Heart right ventricle (tissue), 16 donors: ENCODE data around the gene CAMK2G. TPM values are rescaled to one million over a fixed set of nuclear protein-coding genes. Genes with fewer than 3 reads are reported as not detected.
A peak's percentile ranks its signal among the peaks of the same experiment; 100 is the strongest.

ENCODE experiments used
- ATAC-seq, 8 donors: fragments of 200-7000 bp; cut with Tn5 transposase; one replicate each; pipeline ENCODE4 v1.9.1; 2020; ENCODE audit warnings: mild to moderate bottlenecking in 8 of 8, moderate library complexity in 8 of 8, moderate number of reproducible peaks in 1 of 8
- DNase-seq, 2 donors: peaks; one replicate each; pipeline ENCODE4 v3.0.0-alpha.2; 2020
- H3K27ac ChIP-seq, 10 donors: fragments of 200-600 bp; sonication (generic) in 2 of 10; one replicate each; pipeline versions ENCODE4 v1.5.0 to v1.8.0; 2020 to 2022; ENCODE audit warnings: mild to moderate bottlenecking in 3 of 10
- H3K27me3 ChIP-seq, 7 donors: fragments of 200-600 bp; one replicate each; pipeline ENCODE4 v1.8.0; 2021 to 2022; ENCODE audit warnings: mild to moderate bottlenecking in 2 of 7
- H3K36me3 ChIP-seq, 9 donors: fragments of 200-600 bp; sonication (generic) in 1 of 9; one replicate each; pipeline versions ENCODE4 v1.5.0 to v1.8.0; 2020 to 2022; ENCODE audit warnings: mild to moderate bottlenecking in 2 of 9
- H3K4me1 ChIP-seq, 9 donors: fragments of 200-600 bp; sonication (generic) in 1 of 9; one replicate each; pipeline versions ENCODE4 v1.5.0 to v1.8.0; 2020 to 2022; ENCODE audit warnings: mild to moderate bottlenecking in 4 of 9
- H3K4me3 ChIP-seq, 10 donors: fragments of 200-600 bp; sonication (generic) in 2 of 10; one replicate each; pipeline versions ENCODE4 v1.5.0 to v1.8.0; 2020 to 2022; ENCODE audit warnings: mild to moderate bottlenecking in 7 of 10, moderate library complexity in 2 of 10
- H3K9me3 ChIP-seq, 11 donors: fragments of 200-600 bp in 10 of 11; sonication (generic) in 2 of 11; one replicate each; pipeline versions ENCODE4 v1.5.0 to v1.8.0; 2013 to 2022; ENCODE audit warnings: mild to moderate bottlenecking in 2 of 11, control low read depth in 1 of 11, moderate library complexity in 1 of 11
- WGBS, 2 donors: extraction: QIAGEN DNeasy Blood & Tissue Kit; methylation state at CpG; one replicate each; pipeline ENCODE4 v1.1.7; 2013; ENCODE audit warnings: inconsistent platforms in 1 of 2; 5-methylcytosine and 5-hydroxymethylcytosine counted together
- intact Hi-C, 10 donors: fragments of 100-400 bp; cut with DNase I; formaldehyde crosslinking; loops; one replicate each; pipeline versions ENCODE4 v1.11.1 to v1.14.2; 2022
- polyA plus RNA-seq, 2 donors: library from polyadenylated mRNA; stranded (reverse); fragments of 200-250 nt; gene quantifications; one replicate each; pipeline ENCODE4 v1.2.3, GENCODE V29; 2013
- total RNA-seq, 10 donors: library from RNA; stranded (reverse); fragmentation: NEBNext Ultra II Directional in 3 of 10; extraction: Animal tissue kit (Norgen Biotek cat#: 25700) in 3 of 10; gene quantifications; one replicate each; pipeline versions ENCODE4 v1.2.1 to v1.2.4, GENCODE V29; 2021 to 2023
- TF ChIP-seq, protein P1 (sequence below), 9 donors: fragments of 200-600 bp; sonication (generic) in 2 of 9; IDR thresholded peaks; one replicate each; pipeline versions ENCODE4 v1.5.0 to v1.8.0; 2021 to 2022; ENCODE audit warnings: antibody characterized with exemption in 9 of 9, mild to moderate bottlenecking in 5 of 9, moderate library complexity in 1 of 9
- donor health status: Arrhythmogenic right ventricular cardiomyopathy.
- donor health status: ischemic (EF 13 %, LVEDD 7.1; RV severe dilation, severe dysfunction).
- donor health status: healthy with polysubstance abuse.
- donor health status: DM: no; HTN: yes; CAD: no.
- donor health status: DM: no; HTN: no; CAD: no.
- donor health status: ischemic (EF 25% LVEDD 6.9; RV normal size, moderate dysfunction).
- donor health status: ischemic (EF 25% LVEDD 5.7; RV mildly dilated, moderate dysfunction).
- donor health status: healthy.
- donor health status: DM: yes; HTN: yes; CAD: no.
- donor health status: Ischemic cardiomyopathy.
- donor health status: ischemic (EF 35%, LVEDD 5.7; RV mildly dilated, moderate dysfunction).
- donor health status: nonischemic (EF 11% LVEDD 7.7; RV severe dilation, severe dysfunction).
- donor health status: DM: yes; HTN: yes; CAD: no.
- donor health status: PGD.
- donor health status: ischemic (EF 29% LVEDD 5.4; RV normal size, mild dysfunction).
- donor health status: nonischemic (EF 23%, LVEDD 6.1; RV moderate dilation, normal function).

CAMK2G gene
- total and polyA plus RNA-seq, 12 donors, result 8.5 to 16.7 (median 11.8) TPM

DNA sequence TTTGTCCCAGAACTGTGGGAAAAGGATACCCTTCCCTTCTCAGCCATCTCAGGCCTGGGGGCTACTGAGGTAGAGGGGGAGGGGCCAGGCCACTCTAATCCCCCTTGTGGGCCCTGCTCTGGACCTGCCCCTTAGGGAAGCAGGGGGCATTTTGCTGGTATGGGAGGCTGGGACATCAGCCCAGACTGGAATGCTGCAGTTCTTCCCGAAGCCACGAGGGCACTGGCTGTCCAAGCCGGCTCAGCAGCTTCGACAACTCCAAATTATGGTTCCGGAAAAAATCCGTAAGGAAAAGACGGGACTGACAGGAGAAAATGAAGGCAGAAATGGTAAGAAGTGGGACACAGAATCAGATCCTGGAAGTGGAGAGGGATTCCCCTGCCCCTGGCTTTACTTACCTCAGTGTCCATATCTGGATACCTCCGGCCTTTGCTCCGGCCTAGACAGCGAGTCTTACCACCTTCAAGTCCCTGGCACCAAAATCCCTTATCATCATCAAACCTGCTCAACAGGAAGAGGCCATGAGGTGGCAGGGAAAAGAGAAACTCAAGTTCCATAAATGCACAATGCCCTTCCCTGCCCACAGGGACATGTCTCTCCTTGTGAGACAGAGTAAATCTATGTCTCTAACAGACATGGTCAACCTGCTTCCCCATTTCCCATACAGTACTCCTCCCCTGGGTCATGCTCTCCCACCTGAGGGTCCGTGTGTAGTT lies 71.9 kb downstream of the CAMK2G start:
- TF ChIP-seq, protein P1, sequence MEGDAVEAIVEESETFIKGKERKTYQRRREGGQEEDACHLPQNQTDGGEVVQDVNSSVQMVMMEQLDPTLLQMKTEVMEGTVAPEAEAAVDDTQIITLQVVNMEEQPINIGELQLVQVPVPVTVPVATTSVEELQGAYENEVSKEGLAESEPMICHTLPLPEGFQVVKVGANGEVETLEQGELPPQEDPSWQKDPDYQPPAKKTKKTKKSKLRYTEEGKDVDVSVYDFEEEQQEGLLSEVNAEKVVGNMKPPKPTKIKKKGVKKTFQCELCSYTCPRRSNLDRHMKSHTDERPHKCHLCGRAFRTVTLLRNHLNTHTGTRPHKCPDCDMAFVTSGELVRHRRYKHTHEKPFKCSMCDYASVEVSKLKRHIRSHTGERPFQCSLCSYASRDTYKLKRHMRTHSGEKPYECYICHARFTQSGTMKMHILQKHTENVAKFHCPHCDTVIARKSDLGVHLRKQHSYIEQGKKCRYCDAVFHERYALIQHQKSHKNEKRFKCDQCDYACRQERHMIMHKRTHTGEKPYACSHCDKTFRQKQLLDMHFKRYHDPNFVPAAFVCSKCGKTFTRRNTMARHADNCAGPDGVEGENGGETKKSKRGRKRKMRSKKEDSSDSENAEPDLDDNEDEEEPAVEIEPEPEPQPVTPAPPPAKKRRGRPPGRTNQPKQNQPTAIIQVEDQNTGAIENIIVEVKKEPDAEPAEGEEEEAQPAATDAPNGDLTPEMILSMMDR (IDR thresholded peaks at IDR 0.05), result no peak
- Histone ChIP-seq H3K9me3 (no peaks in the 10 kb centered on the region), H3K27ac (no peak overlapping the region), H3K4me1 (peaks cover 0 to 12% (median 7%) of the 10 kb centered on the region in 9 donors), H3K27me3 (no peaks in the 10 kb centered on the region), H3K36me3 (peaks cover 0 to 100% (median 80%) of the 10 kb centered on the region in 9 donors), H3K4me3 (no peak overlapping the region)
- intact Hi-C loops, result no loop called here
- DNase-seq, result no peak
- no peak for ATAC-seq
- WGBS, 2 donors, result 85 to 89% methylated on average over 11 of the region's 11 CpGs

DNA sequence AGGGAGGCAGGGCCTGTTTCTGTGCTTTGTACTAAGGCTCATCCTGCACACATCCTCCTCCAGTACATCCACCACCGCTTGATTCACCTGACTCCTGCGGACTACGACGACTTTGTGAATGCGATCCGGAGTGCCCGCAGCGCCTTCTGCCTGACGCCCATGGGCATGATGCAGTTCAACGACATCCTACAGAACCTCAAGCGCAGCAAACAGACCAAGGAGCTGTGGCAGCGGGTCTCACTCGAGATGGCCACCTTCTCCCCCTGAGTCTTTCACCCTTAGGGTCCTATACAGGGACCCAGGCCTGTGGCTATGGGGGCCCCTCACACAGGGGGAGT lies 73.1 kb downstream of the CAMK2G start:
- WGBS, 2 donors, result 93 to 97% methylated on average over 13 of the region's 13 CpGs
- DNase-seq, result no peak
- peak in 1 of 8 donors; percentile 4 for ATAC-seq
- no peak overlapping the region for H3K27ac ChIP-seq
- no peaks in the 10 kb centered on the region for H3K9me3 ChIP-seq
- no peaks in the 10 kb centered on the region for H3K4me1 ChIP-seq
- intact Hi-C loops, result no loop called here
- peaks cover 0 to 100% (median 80%) of the 10 kb centered on the region in 9 donors for H3K36me3 ChIP-seq
- no peak overlapping the region for H3K4me3 ChIP-seq
- no peaks in the 10 kb centered on the region for H3K27me3 ChIP-seq
- TF ChIP-seq, protein P1 (IDR thresholded peaks at IDR 0.05), result no peak

DNA sequence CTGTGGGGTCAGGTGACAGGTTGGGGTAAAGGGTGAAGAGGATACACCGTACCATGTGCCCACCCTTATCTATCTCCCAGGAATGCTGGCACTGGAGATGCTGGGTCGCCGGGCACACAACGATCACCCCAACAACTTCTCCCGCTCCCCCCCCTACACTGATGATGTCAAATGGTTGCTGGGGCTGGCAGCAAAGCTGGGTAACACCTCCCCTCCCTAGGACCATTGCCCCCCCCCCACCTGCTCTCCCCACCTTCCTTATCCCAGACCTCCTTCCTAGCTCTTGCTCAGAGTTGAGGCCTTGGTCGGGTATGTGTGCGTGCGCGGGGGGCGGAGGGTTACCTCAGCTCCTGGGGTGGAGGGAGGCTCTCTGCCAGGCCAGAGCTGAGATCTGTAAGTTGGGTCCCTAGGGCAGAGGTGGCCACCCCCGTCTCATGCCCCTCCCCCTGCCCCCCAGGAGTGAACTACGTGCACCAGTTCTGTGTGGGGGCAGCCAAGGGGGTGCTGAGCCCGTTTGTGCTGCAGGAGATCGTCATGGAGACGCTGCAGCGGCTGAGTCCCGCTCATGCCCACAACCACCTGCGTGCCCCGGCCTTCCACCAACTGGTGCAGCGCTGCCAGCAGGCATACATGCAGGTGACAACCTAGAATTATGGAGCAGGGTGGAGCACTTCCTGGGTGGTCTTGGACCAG lies 73.6 kb downstream of the CAMK2G start:
- H3K27me3 ChIP-seq, result no peaks in the 10 kb centered on the region
- intact Hi-C loops, result no loop called here
- H3K36me3 ChIP-seq, result peaks cover 0 to 100% (median 80%) of the 10 kb centered on the region in 9 donors
- H3K27ac ChIP-seq, result no peak overlapping the region
- ATAC-seq (peak in 6 of 8 donors; percentile 4 to 28 (median 4)), DNase-seq (no peak)
- 76 to 79% methylated on average over 20 of the region's 20 CpGs for WGBS, 2 donors
- TF ChIP-seq, protein P1 (IDR thresholded peaks at IDR 0.05), result no peak
- H3K4me3 ChIP-seq, result no peak overlapping the region
- no peaks in the 10 kb centered on the region for H3K9me3 ChIP-seq
- no peaks in the 10 kb centered on the region for H3K4me1 ChIP-seq

DNA sequence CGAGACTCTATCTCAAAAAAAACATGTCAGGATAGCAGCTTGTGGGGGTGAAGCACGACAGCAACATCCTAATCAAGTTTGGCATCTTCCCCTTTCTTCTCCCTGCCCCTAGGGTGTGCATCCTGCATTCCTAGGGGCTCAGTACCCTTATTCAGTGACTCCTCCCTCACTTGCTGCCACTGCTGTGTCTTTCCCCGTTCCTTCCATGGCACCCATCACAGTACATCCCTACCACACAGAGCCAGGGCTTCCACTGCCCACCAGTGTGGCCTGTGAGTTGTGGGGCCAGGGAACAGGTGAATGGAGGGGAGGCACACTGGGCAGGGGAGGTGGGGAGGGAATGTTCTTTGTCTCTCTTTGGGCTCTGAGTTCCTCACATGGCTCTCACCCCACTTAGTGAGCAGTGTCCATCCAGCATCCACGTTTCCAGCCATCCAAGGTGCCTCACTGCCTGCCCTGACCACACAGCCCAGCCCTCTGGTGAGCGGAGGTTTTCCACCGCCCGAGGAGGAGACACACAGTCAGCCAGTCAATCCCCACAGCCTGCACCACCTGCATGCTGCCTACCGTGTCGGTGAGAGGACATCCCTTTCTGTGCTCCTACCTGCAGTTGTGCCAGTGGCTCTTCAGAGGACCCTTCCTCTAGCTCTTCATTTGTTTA lies 74.3 kb downstream of the CAMK2G start:
- WGBS, 2 donors, result 77 to 78% methylated on average over 9 of the region's 9 CpGs
- intact Hi-C loops, result no loop called here
- peaks cover 0 to 100% (median 80%) of the 10 kb centered on the region in 9 donors for H3K36me3 ChIP-seq
- H3K4me3 ChIP-seq, result no peak overlapping the region
- peak in 4 of 8 donors; percentile 2 to 11 (median 6) for ATAC-seq
- H3K4me1 ChIP-seq, result no peaks in the 10 kb centered on the region
- no peak for DNase-seq
- H3K27me3 ChIP-seq, result no peaks in the 10 kb centered on the region
- no peak overlapping the region for H3K27ac ChIP-seq
- TF ChIP-seq, protein P1 (IDR thresholded peaks at IDR 0.05), result no peak
- no peaks in the 10 kb centered on the region for H3K9me3 ChIP-seq
